Effector memory CD8-positive, alpha-beta T cell (primary cell): ENCODE data around the gene MYL6B.
"Not testable (repeated sequence)": the region's sequence is repeated elsewhere in the genome, so short reads cannot be mapped to it uniquely, and the experiment has no call there.

Experiments used
- ATAC-seq: fragments of 150-1000 bp; cut with Tn5 transposase; replicated peaks from 2 replicates; pipeline ENCODE4 v1.10.0; 2021; ENCODE audit warnings: mild to moderate bottlenecking, moderate library complexity
- DNase-seq, 3 experiments: peaks; one replicate each; pipeline ENCODE4 v3.0.0; 2021
- H3K27ac Mint-ChIP-seq, 2 donors: one replicate each; pipeline ENCODE4 v1.8.0; 2022; ENCODE audit warnings: mild to moderate bottlenecking in 2 of 2, mixed read lengths in 2 of 2, moderate library complexity in 2 of 2
- H3K27me3 Mint-ChIP-seq, 2 donors: one replicate each; pipeline ENCODE4 v1.8.0; 2022; ENCODE audit warnings: mixed read lengths in 2 of 2
- H3K36me3 Mint-ChIP-seq: one replicate; pipeline ENCODE4 v1.8.0; 2022; ENCODE audit warnings: mild to moderate bottlenecking, moderate library complexity, mixed read lengths; ENCODE audit not compliant: insufficient read depth
- H3K4me1 Mint-ChIP-seq, 2 donors: one replicate each; pipeline ENCODE4 v1.8.0; 2022; ENCODE audit warnings: low read depth in 2 of 2, mixed read lengths in 2 of 2
- H3K4me3 Mint-ChIP-seq, 2 donors: one replicate each; pipeline ENCODE4 v1.8.0; 2022; ENCODE audit warnings: mild to moderate bottlenecking in 2 of 2, mixed read lengths in 2 of 2, moderate library complexity in 2 of 2
- H3K9me3 Mint-ChIP-seq, 2 donors: one replicate each; pipeline ENCODE4 v1.8.0; 2022; ENCODE audit warnings: mixed read lengths in 2 of 2

The MYL6B gene

DNA sequence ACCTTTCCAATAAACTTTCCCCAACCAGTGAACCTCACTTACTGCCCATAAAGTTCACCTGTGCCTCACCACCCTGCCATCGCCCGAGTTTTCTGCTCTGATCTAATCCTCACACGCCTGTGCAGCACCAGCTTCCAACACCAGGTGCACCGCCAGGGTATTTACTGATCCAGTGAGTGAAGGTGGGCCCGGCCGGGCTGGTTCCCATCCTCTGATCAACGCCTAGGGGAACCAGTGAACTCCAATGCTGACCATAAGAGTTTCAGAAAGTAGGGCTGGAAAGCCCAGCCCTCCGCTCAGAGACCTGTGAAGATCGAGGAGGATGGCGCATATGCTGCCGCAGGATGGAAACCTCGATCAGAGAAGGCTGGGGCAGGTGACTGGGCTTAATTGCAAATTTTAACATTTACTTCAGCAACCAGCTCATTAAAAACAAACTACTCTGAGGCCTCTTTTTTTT, 685 bp upstream of the MYL6B start:
- peaks cover 25% of the 10 kb centered on the region for H3K36me3 Mint-ChIP-seq
- H3K4me1 Mint-ChIP-seq, result peaks cover 11 to 15% of the 10 kb centered on the region in 2 donors
- H3K27me3 Mint-ChIP-seq, result no peaks in the 10 kb centered on the region
- peak overlapping the region; percentile 81 to 88 for H3K4me3 Mint-ChIP-seq
- peak; percentile 40 to 64 (median 52) for DNase-seq
- H3K27ac Mint-ChIP-seq, result peak overlapping the region; percentile 90 to 93
- H3K9me3 Mint-ChIP-seq, result no peaks in the 10 kb centered on the region
- ATAC-seq, result peak; percentile 73

DNA sequence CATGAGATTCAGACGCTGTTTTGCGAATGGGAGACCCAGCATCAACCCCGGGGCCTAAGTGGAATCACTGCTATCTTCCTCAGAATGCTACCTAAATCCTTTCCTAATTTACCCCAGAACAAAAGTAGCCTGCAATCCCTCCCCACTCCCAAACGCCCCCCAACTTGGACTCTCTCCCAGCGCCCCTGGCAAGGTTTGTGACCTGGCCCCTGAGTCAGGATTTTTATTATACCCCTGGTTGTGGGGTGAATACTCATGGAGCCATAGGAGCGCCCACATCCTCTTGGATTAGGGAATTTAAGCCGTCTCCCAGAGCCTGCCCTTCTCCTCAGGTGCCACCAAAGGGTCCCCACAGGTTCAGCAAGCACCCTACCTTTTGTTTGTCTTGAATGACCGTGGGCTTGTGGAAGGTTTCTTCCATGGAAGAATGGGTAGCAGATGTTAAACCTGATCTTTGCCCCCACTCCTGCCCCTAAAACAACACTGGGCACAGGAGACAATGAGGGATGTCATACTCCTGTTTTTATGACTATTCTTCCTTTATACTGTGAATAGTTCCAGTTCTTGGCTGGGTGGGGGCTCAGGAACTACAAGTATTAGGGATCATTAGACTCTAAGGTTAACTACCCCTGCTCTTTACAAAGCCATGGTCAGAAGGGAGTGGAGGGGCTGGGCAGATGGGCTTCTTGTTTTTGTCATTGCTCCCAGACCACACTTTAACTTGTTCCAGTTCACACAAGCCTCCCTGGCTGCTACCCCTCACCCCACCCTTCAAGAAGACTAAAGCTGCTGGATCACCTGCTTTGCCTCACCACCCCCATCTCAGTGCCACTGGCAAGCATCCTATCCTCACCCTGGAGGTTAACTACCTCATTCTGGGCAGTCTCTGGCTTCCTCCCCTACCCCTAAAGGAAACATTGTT, 630 bp downstream of the MYL6B start:
- no peaks in the 10 kb centered on the region for H3K27me3 Mint-ChIP-seq
- peak overlapping the region; percentile 90 to 93 for H3K27ac Mint-ChIP-seq
- peaks cover 29% of the 10 kb centered on the region for H3K36me3 Mint-ChIP-seq
- H3K4me3 Mint-ChIP-seq, result peak overlapping the region; percentile 81 to 88
- peaks cover 20 to 23% of the 10 kb centered on the region in 2 donors for H3K4me1 Mint-ChIP-seq
- DNase-seq (no peak), ATAC-seq (no peak)
- H3K9me3 Mint-ChIP-seq, result no peaks in the 10 kb centered on the region

DNA sequence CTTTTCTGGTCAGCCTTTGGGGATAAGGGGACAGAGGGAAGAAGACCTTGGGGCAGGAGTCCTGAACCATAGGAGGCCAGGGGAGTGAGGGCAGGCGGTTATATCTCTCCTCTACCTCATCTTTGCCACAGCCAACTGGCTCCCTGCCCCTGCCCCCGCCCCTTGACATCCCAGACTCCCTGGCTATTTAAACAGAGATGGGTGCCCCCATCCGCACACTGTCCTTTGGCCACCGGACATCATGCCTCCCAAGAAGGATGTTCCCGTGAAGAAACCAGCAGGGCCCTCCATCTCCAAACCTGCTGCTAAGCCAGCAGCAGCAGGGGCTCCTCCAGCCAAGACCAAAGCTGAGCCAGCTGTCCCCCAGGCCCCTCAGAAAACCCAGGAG, 1.3 kb downstream of the MYL6B start:
- Mint-ChIP-seq H3K4me1 (peaks cover 20 to 25% of the 10 kb centered on the region in 2 donors), H3K4me3 (peak overlapping the region; percentile 81 to 88)
- no peak for ATAC-seq

DNA sequence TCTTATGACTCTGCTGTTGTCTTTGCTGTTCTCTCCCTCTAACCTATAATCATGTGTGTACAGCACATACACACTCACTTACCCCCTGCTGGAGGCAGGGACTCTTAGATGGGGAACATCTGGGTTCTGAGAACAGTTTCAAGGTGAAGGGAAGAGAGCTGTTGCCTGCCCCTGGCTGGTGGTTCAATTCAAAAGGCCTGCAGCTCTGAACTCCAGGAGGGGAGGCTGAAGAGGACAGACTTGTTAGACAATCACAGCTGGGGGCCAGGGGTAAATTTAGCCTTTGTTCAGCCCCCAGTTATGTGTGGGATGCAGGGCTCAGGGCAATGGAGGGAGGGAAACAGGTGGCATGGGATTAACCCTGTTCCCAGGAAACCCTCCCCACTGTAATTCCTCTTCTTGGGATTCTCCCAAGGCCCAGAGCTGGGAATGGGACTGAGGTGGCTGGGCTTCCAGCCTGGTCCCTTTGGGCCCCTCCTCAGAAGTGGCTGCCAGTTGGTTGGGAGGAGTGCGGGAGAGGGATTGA, 1.9 kb downstream of the MYL6B start:
- Mint-ChIP-seq H3K4me1 (peaks cover 27 to 31% of the 10 kb centered on the region in 2 donors), H3K4me3 (no peak overlapping the region), H3K27me3 (no peaks in the 10 kb centered on the region), H3K27ac (no peak overlapping the region), H3K9me3 (no peaks in the 10 kb centered on the region), H3K36me3 (peaks cover 39% of the 10 kb centered on the region)
- DNase-seq, result no peak
- ATAC-seq, result no peak

More for the DNA sequence above, 1.3 kb downstream of the MYL6B start:
- DNase-seq, result no peak
- Mint-ChIP-seq H3K36me3 (peaks cover 34% of the 10 kb centered on the region), H3K27me3 (no peaks in the 10 kb centered on the region), H3K27ac (peak overlapping the region in 1 of 2 donors; percentile 93), H3K9me3 (no peaks in the 10 kb centered on the region)

DNA sequence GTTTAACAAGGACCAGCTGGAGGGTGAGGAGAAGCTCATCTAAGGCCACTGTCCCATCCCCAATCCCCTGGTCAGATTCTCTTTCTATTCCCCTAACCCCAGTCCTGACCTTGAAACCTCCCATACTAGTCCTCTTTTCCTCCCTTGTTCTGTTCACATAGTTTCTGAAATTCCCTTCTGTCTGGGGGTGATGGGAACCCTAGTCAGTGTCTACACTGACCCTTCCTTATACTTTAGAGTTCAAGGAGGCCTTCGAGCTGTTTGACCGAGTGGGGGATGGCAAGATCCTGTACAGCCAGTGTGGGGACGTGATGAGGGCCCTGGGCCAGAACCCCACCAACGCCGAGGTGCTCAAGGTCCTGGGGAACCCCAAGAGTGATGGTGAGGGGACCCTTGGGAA, 2.4 kb downstream of the MYL6B start:
- no peaks in the 10 kb centered on the region for H3K27me3 Mint-ChIP-seq
- H3K36me3 Mint-ChIP-seq, result peaks cover 44% of the 10 kb centered on the region
- DNase-seq (no peak), ATAC-seq (no peak)
- H3K9me3 Mint-ChIP-seq, result no peaks in the 10 kb centered on the region
- H3K4me3 Mint-ChIP-seq, result no peak overlapping the region
- peaks cover 32 to 36% of the 10 kb centered on the region in 2 donors for H3K4me1 Mint-ChIP-seq
- no peak overlapping the region for H3K27ac Mint-ChIP-seq

DNA sequence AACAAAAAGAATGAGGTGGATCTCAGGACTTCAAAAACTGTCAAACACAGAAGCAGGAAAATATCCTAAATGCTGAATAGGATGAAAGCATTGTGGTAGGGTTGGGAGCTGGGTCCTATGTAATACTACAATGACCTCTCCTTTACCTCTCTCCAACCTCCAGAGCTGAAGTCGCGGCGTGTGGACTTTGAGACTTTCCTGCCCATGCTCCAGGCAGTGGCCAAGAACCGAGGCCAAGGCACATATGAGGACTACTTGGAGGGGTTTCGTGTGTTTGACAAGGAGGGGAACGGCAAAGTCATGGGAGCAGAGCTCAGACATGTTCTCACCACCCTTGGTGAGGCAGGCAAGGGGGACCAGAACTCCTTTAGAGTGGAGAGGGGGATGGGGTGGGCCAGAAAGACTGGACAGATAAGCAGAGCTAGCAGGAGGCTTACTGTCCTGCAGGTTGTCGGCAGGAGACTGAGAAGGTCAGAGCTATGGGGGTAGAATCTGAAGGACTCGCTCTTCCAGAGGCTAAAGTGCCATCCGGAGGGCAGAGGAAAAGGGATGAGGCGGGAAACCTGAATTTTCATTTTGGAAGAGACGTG, 3.0 kb downstream of the MYL6B start:
- Mint-ChIP-seq H3K36me3 (peaks cover 47% of the 10 kb centered on the region), H3K27me3 (no peaks in the 10 kb centered on the region), H3K4me1 (peaks cover 37 to 39% of the 10 kb centered on the region in 2 donors), H3K4me3 (peak overlapping the region in 1 of 2 donors; percentile 88), H3K27ac (no peak overlapping the region), H3K9me3 (no peaks in the 10 kb centered on the region)
- no peak for ATAC-seq
- DNase-seq, result no peak

DNA sequence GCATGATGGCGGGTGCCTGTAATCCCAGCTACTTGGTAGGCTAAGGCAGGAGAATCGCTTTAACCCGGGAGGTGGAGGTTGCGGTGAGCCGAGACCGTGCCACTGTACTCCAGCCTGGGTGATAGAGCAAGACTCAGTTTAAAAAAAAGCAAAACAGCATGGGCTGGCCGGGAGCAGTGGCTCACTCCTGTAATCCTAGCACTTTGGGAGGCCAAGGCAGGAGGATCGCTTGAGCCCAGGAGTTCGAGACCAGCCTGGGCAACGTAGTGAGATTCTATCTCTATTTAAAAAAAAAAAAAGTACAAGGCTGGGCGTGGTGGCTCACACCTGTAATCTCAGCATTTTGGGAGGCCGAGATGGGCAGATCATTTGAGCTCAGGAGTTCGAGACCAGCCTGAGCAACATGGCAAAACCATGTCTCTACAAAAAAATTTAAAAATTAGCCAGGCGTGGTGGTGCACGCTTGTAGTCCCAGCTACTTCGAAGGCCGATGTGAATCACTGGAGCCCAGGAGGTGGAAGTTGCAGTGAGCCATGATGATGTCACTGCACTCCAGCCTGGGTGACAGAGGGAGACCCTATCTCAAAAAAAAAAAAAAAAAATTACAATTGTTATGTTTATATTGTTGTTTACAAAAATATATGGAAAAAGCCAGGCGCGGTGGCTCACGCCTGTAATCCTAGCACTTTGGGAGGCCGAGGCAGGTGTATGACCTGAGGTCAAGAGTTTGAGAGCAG, 4.2 kb downstream of the MYL6B start:
- Mint-ChIP-seq H3K4me1 (peaks cover 42 to 45% of the 10 kb centered on the region in 2 donors), H3K36me3 (peaks cover 47% of the 10 kb centered on the region), H3K27ac (peak overlapping the region in 1 of 2 donors; percentile 98), H3K4me3 (peak overlapping the region; percentile 88 to 95)
- DNase-seq, H3K27me3 Mint-ChIP-seq, ATAC-seq, H3K9me3 Mint-ChIP-seq: not testable (repeated sequence)

DNA sequence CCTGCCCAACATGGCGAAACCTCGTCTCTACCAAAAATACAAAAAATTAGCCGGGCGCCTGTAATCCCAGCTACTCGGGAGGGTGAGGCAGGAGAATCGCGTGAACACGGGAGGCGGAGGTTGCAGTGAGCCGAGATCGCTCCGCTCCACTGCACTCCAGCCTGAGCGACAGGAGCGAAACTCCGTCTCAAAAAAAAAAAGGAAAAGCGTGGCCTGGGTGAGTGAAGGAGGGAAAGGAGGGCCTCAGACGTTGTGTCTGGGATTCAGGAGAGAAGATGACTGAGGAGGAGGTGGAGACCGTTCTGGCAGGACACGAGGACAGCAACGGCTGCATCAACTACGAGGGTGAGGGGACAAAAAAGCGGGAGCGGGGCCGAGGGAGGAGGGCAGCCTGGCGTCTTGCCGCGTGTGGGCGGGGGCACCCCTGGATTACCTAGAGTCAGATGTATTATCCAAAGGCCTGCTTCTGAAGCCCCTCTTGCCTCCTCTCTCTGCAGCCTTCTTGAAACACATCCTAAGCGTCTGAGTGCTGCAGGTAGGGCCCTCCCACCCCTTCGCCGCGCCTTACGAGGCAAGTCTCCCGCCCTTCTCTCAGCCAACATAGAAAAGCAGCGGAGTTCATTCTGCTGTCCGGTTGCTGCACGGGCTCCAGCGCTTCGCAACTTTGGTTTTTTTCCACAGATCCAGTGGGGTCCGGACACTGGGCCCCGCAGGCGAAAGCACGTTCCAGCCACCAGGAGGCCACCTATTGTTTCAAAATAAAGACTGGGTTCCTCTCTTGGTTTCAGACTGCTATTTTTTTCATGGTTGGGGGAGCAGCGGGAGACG, 5.0 kb downstream of the MYL6B start:
- Mint-ChIP-seq H3K27me3 (no peaks in the 10 kb centered on the region), H3K9me3 (no peaks in the 10 kb centered on the region), H3K4me1 (peaks cover 42 to 44% of the 10 kb centered on the region in 2 donors), H3K27ac (peak overlapping the region; percentile 95 to 98), H3K36me3 (peaks cover 44% of the 10 kb centered on the region), H3K4me3 (peak overlapping the region; percentile 88 to 95)
- DNase-seq (peak; percentile 28 to 45 (median 38)), ATAC-seq (peak; percentile 41)

DNA sequence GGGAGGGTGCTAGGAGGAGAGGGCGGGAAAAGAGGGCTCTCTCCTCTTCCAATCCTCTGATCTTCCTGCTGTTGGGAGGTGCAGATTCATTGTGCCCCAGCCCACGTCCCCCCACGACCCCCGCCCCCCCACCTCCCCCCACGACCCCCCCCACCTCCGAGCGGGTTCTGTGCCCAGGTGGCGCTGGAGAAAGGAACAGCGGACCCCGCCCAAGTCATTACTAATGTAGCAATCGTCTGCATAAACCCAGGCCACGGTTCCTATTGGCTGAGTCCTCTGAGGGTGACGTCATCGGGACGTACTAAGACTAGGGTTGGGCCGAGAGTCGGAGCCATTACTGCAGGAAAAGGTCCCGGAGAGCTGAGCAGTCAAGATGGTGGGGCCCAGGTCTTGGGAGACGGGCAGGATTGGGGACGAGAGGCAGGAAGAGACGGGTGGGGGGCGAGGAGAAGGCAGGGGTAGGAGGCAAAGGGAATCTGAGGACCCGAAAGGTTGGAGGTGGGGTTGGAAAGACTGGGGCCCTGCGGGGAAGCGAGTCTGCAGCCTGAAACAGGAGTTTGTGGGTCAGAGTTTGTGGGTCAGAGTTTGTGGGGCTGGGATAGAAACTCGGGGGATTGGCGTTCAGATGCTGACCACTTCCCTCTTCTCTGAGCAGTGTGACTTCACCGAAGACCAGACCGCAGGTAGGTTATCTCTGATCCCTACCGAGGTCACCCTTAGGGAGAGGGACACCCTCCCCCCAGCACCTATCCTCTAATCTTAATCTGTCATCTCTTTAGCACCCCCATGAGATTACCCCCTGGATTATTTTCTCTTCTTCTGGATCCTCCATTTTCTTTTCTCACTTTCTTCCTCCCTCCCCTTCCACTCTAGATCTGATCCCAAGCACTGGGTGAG, 5.9 kb downstream of the MYL6B start, which contains the start of gene MYL6:
Gene MYL6, plus strand, starts transcription at position 331 of the 897 bp plus-strand sequence. Its CDS starts 43 bp downstream, at position 374.
- Mint-ChIP-seq H3K36me3 (peaks cover 52% of the 10 kb centered on the region), H3K4me3 (peak within 1 kb of the TSS; percentile 88 to 95), H3K27me3 (no peaks in the 10 kb centered on the region), H3K9me3 (no peaks in the 10 kb centered on the region), H3K4me1 (peaks cover 42 to 44% of the 10 kb centered on the region in 2 donors), H3K27ac (peak within 1 kb of the TSS; percentile 95 to 98)
- ATAC-seq (peak; percentile 87), DNase-seq (peak; percentile 83 to 88 (median 86))

DNA sequence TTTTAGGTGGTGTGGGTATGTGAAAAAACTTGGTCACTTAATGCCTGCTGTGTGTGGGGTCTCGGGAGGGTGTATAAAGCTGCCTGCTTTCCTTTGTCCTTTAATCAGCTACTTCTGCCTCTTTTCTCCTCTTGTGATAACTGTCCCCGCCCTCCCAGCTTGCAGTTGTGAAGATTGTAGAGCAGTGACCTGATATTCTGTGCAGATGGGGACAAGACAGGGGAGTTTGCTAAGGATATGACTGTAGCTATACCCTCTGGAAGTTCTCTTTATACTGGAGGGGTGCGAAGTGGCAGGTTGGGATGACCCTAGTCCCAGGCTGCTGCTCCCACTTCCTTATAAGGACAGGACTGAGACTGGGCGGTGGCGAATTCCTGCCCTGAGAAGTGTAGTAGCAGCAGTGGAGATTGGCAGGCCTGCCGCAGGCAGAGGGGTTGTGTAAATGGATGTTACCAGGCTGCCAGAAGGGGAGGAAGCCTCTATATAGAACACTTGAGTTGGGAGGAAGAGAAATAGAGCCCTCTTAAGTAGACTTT, 6.6 kb downstream of the MYL6B start:
- DNase-seq (no peak), ATAC-seq (no peak)
- Mint-ChIP-seq H3K4me1 (peaks cover 42% of the 10 kb centered on the region in 2 donors), H3K9me3 (no peaks in the 10 kb centered on the region), H3K27ac (peak overlapping the region; percentile 95 to 98), H3K36me3 (peaks cover 59% of the 10 kb centered on the region), H3K27me3 (no peaks in the 10 kb centered on the region), H3K4me3 (peak overlapping the region; percentile 88 to 95)

DNA sequence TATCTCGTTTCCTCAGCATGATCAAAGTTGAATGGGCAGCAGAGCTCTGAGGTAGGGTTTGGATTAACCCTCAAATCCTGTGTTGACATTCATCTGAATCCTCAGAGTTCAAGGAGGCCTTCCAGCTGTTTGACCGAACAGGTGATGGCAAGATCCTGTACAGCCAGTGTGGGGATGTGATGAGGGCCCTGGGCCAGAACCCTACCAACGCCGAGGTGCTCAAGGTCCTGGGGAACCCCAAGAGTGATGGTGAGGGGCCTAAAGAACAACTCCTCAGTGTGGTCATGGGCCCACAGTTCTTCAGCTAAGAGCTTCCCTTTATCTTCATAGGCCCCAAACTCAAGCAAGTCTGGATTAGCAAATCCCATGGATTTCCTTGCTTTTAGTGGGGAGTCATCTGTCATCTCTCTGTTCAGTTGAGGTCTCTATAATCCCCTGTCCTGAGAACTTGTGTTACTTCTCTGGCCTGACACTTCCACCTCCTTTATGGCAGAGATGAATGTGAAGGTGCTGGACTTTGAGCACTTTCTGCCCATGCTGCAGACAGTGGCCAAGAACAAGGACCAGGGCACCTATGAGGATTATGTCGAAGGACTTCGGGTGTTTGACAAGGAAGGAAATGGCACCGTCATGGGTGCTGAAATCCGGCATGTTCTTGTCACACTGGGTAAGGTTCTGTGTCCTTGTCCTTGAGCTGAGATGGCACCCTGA, 7.2 kb downstream of the MYL6B start:
- ATAC-seq (no peak), DNase-seq (no peak)
- H3K4me3 Mint-ChIP-seq, result peak overlapping the region; percentile 88 to 95
- peak overlapping the region; percentile 95 to 98 for H3K27ac Mint-ChIP-seq
- no peaks in the 10 kb centered on the region for H3K27me3 Mint-ChIP-seq
- H3K9me3 Mint-ChIP-seq, result no peaks in the 10 kb centered on the region
- peaks cover 66% of the 10 kb centered on the region for H3K36me3 Mint-ChIP-seq
- H3K4me1 Mint-ChIP-seq, result peaks cover 42% of the 10 kb centered on the region in 2 donors
